Fibroblast of lung (primary cell): ENCODE measurements around the gene KLHL29. TPM values are rescaled to one million over a fixed set of nuclear protein-coding genes. Genes with fewer than 3 reads are reported as not detected.

Experiments used
- DNase-seq, 2 donors: peaks; one replicate each; pipeline versions ENCODE4 v3.0.0 to v3.0.0-alpha.2; 2010; ENCODE audit warnings: low read depth in 2 of 2
- H2AFZ ChIP-seq: 2 replicates; pipeline ENCODE4 v1.5.1; 2012; ENCODE audit warnings: low read length, control low read depth, inconsistent platforms
- H3K27ac ChIP-seq: 2 replicates; pipeline ENCODE4 v1.5.1; 2011; ENCODE audit warnings: low read length, control low read depth; ENCODE audit not compliant: insufficient read depth
- H3K27me3 ChIP-seq: 2 replicates; pipeline ENCODE4 v1.5.1; 2011; ENCODE audit warnings: mild to moderate bottlenecking, low read length; ENCODE audit not compliant: control insufficient read depth, insufficient read depth
- H3K36me3 ChIP-seq: 2 replicates; pipeline ENCODE4 v1.5.1; 2011; ENCODE audit warnings: low read length; ENCODE audit not compliant: control insufficient read depth, insufficient read depth
- H3K4me1 ChIP-seq: 2 replicates; pipeline ENCODE4 v1.5.1; 2011; ENCODE audit warnings: low read length; ENCODE audit not compliant: control insufficient read depth, insufficient read depth; ENCODE audit errors: extremely low read depth
- H3K4me2 ChIP-seq: 2 replicates; pipeline ENCODE4 v1.5.1; 2011; ENCODE audit warnings: low read length, control low read depth; ENCODE audit not compliant: insufficient read depth; ENCODE audit errors: extremely low read depth
- H3K4me3 ChIP-seq, 4 experiments: fragments of 200-600 bp in 1 of 4; sonication (generic) in 1 of 4; replicated peaks in 1 of 4; 2 replicates each; pipeline ENCODE4 v1.5.1; 2011 to 2016; ENCODE audit warnings: low read length in 4 of 4, low read depth in 3 of 4, mild to moderate bottlenecking in 3 of 4, control low read depth in 2 of 4, inconsistent platforms in 1 of 4, mixed read lengths in 1 of 4; ENCODE audit not compliant: insufficient read depth in 1 of 4; ENCODE audit errors: control extremely low read depth in 1 of 4
- H3K79me2 ChIP-seq: 2 replicates; pipeline ENCODE4 v1.5.1; 2012; ENCODE audit warnings: mild to moderate bottlenecking, low read length, inconsistent platforms; ENCODE audit not compliant: control insufficient read depth, insufficient read depth
- H3K9ac ChIP-seq: 2 replicates; pipeline ENCODE4 v1.5.1; 2011; ENCODE audit warnings: mild to moderate bottlenecking, low read length, control low read depth; ENCODE audit not compliant: insufficient read depth
- H3K9me3 ChIP-seq: 2 replicates; pipeline ENCODE4 v1.5.1; 2012; ENCODE audit warnings: low read depth, low read length; ENCODE audit not compliant: control insufficient read depth, insufficient read depth
- H4K20me1 ChIP-seq: 2 replicates; pipeline ENCODE4 v1.5.1; 2011; ENCODE audit warnings: low read length; ENCODE audit not compliant: control insufficient read depth, insufficient read depth; ENCODE audit errors: extremely low read depth
- CTCF ChIP-seq, 2 donors: IDR thresholded peaks in 1 of 2; conservative IDR thresholded peaks in 1 of 2; 1 replicate in 1 of 2; 2 replicates in 1 of 2; pipeline ENCODE4 v1.5.1; 2011 to 2012; ENCODE audit warnings: low read length in 2 of 2, control low read depth in 1 of 2, inconsistent platforms in 1 of 2, low read depth in 1 of 2, mild to moderate bottlenecking in 1 of 2
- EZH2 ChIP-seq: IDR thresholded peaks from 2 replicates; pipeline ENCODE4 v1.5.1; 2012; ENCODE audit warnings: low read length, control low read depth, mild to moderate bottlenecking; ENCODE audit errors: missing control alignments
- polyA plus RNA-seq, 2 donors: library from polyadenylated mRNA; depleted of rRNA in 1 of 2; stranded (reverse) in 1 of 2; unstranded in 1 of 2; fragments of >200 nt; gene quantifications; 2 replicates each; pipeline ENCODE4 v1.2.1, GENCODE V29; 2011 to 2012; ENCODE audit warnings: missing spikeins in 1 of 2
- total RNA-seq: library from RNA; depleted of rRNA; stranded (reverse); fragments of >200 nt; gene quantifications from 2 replicates; pipeline ENCODE4 v1.2.1, GENCODE V29; 2014

KLHL29 gene
- total and polyA plus RNA-seq, 2 donors (not counting 1 experiment from before 2014, with no cell fraction given) = 7.1 to 7.9 TPM

GRCh38 chr2:23524261-23524706 lies 139.3 kb downstream of the KLHL29 start:
- no peak overlapping the region for H2AFZ ChIP-seq
- H4K20me1 ChIP-seq = no peaks in the 10 kb centered on the region

GRCh38 chr2:23525137-23525765 lies 140.3 kb downstream of the KLHL29 start:
- H3K79me2 ChIP-seq = no peaks in the 10 kb centered on the region
- no peak overlapping the region for H3K27ac ChIP-seq
- no peak overlapping the region for H3K9ac ChIP-seq
- H3K9me3 ChIP-seq = no peaks in the 10 kb centered on the region
- TF ChIP-seq EZH2 (no peak), CTCF (conservative IDR thresholded peaks at IDR 0.05 in 1 of 2, IDR thresholded peaks at IDR 0.05 in 1 of 2; ENCODE audit: low read depth in 1 of 2, low read length in 2 of 2) (no peak)
- H3K4me1 ChIP-seq = peaks cover 2% of the 10 kb centered on the region
- H2AFZ ChIP-seq = no peak overlapping the region
- no peak overlapping the region for H3K4me3 ChIP-seq
- H4K20me1 ChIP-seq = no peaks in the 10 kb centered on the region
- H3K4me2 ChIP-seq = no peak overlapping the region
- H3K27me3 ChIP-seq = no peaks in the 10 kb centered on the region
- H3K36me3 ChIP-seq = no peaks in the 10 kb centered on the region
- DNase-seq = no peak

More at GRCh38 chr2:23524261-23524706, 139.3 kb downstream of the KLHL29 start:
- H3K27ac ChIP-seq = no peak overlapping the region
- no peaks in the 10 kb centered on the region for H3K9me3 ChIP-seq
- no peaks in the 10 kb centered on the region for H3K27me3 ChIP-seq
- no peaks in the 10 kb centered on the region for H3K36me3 ChIP-seq
- TF ChIP-seq EZH2 (no peak), CTCF (conservative IDR thresholded peaks at IDR 0.05 in 1 of 2, IDR thresholded peaks at IDR 0.05 in 1 of 2; ENCODE audit: low read depth in 1 of 2, low read length in 2 of 2) (no peak)
- no peak overlapping the region for H3K4me3 ChIP-seq
- peak; percentile 38 to 73 for DNase-seq
- H3K9ac ChIP-seq = no peak overlapping the region
- peaks cover 2% of the 10 kb centered on the region for H3K4me1 ChIP-seq
- H3K4me2 ChIP-seq = no peak overlapping the region
- H3K79me2 ChIP-seq = no peaks in the 10 kb centered on the region

- no peaks in the 10 kb centered on the region for H3K79me2 ChIP-seq
- no peak overlapping the region for H3K9ac ChIP-seq
- DNase-seq = no peak
- H3K27ac ChIP-seq = no peak overlapping the region
- no peaks in the 10 kb centered on the region for H3K36me3 ChIP-seq
- H2AFZ ChIP-seq = no peak overlapping the region
- H3K9me3 ChIP-seq = no peaks in the 10 kb centered on the region
- H3K4me2 ChIP-seq = no peak overlapping the region
- TF ChIP-seq CTCF (conservative IDR thresholded peaks at IDR 0.05 in 1 of 2, IDR thresholded peaks at IDR 0.05 in 1 of 2; ENCODE audit: low read depth in 1 of 2, low read length in 2 of 2) (no peak), EZH2 (no peak)
- H3K4me1 ChIP-seq = peaks cover 2% of the 10 kb centered on the region
- no peaks in the 10 kb centered on the region for H3K27me3 ChIP-seq
- no peak overlapping the region for H3K4me3 ChIP-seq
- H4K20me1 ChIP-seq = no peaks in the 10 kb centered on the region
Measured at GRCh38 chr2:23526114-23526513, 141.1 kb downstream of the KLHL29 start.
